ENCODE results near the gene CLDN16. TPM values are rescaled to one million over a fixed set of nuclear protein-coding genes. Genes with fewer than 3 reads are reported as not detected.

The CLDN16 gene
- total RNA-seq, 1 experiment from 2014 or later: not detected

DNA sequence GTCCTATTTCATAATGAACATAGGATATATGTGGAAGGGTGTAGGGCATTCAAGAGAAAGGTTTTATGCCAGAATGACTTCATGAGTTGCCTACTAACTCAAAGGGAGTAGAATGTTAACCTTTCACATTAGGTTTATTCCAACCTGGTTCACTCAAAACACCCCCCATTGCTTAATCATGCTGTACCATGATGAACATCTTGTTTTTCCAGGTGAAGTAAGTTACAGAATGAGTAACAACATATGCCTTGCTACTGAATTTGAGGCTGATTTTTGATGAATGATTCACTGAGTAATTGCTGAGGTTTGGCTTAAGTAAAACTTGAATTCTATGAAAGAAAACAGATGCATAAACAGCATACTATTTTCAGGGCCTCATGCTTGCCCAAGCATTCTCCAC lies 5.9 kb upstream of the CLDN16 start:
- no peak overlapping the region for H3K4me3 ChIP-seq (ENCODE audit: low read length)
- H2AFZ ChIP-seq (ENCODE audit: low read length): no peak overlapping the region
- H4K20me1 ChIP-seq (ENCODE audit: insufficient read depth, low read depth, low read length): no peaks in the 10 kb centered on the region

GRCh38 chr3:190384309-190384756 lies 3.6 kb upstream of the CLDN16 start:
- H3K9me2 ChIP-seq (replicated peaks; ENCODE audit: insufficient read depth, low read length): no peaks in the 10 kb centered on the region
- H3K27ac ChIP-seq (ENCODE audit: low read length): no peak overlapping the region
- H3K27me3 ChIP-seq (ENCODE audit: low read length): no peaks in the 10 kb centered on the region
- H3K79me2 ChIP-seq (ENCODE audit: low read length): no peaks in the 10 kb centered on the region
- H3K36me3 ChIP-seq (ENCODE audit: insufficient read depth, low read length): no peaks in the 10 kb centered on the region
- no peaks in the 10 kb centered on the region for H4K20me1 ChIP-seq (ENCODE audit: insufficient read depth, low read depth, low read length)
- H3K4me1 ChIP-seq (ENCODE audit: low read length): peaks cover 6% of the 10 kb centered on the region
- no peak overlapping the region for H3K9ac ChIP-seq (ENCODE audit: low read length)
- H3K4me2 ChIP-seq (ENCODE audit: low read depth, low read length, poor library complexity, severe bottlenecking): no peak overlapping the region
- no peak overlapping the region for H2AFZ ChIP-seq (ENCODE audit: low read length)
- no peaks in the 10 kb centered on the region for H3K9me3 ChIP-seq (ENCODE audit: low read length)
- no peak overlapping the region for H3K4me3 ChIP-seq (ENCODE audit: low read length)
- peak; percentile 76 for DNase-seq

More for the DNA sequence above, 5.9 kb upstream of the CLDN16 start:
- Histone ChIP-seq H3K4me2 (ENCODE audit: low read depth, low read length, poor library complexity, severe bottlenecking) (no peak overlapping the region), H3K79me2 (ENCODE audit: low read length) (no peaks in the 10 kb centered on the region), H3K4me1 (ENCODE audit: low read length) (no peaks in the 10 kb centered on the region), H3K27me3 (ENCODE audit: low read length) (no peaks in the 10 kb centered on the region), H3K9me2 (replicated peaks; ENCODE audit: insufficient read depth, low read length) (no peaks in the 10 kb centered on the region), H3K27ac (ENCODE audit: low read length) (no peak overlapping the region), H3K9ac (ENCODE audit: low read length) (no peak overlapping the region), H3K36me3 (ENCODE audit: insufficient read depth, low read length) (no peaks in the 10 kb centered on the region), H3K9me3 (ENCODE audit: low read length) (no peaks in the 10 kb centered on the region)
- DNase-seq: no peak

DNA sequence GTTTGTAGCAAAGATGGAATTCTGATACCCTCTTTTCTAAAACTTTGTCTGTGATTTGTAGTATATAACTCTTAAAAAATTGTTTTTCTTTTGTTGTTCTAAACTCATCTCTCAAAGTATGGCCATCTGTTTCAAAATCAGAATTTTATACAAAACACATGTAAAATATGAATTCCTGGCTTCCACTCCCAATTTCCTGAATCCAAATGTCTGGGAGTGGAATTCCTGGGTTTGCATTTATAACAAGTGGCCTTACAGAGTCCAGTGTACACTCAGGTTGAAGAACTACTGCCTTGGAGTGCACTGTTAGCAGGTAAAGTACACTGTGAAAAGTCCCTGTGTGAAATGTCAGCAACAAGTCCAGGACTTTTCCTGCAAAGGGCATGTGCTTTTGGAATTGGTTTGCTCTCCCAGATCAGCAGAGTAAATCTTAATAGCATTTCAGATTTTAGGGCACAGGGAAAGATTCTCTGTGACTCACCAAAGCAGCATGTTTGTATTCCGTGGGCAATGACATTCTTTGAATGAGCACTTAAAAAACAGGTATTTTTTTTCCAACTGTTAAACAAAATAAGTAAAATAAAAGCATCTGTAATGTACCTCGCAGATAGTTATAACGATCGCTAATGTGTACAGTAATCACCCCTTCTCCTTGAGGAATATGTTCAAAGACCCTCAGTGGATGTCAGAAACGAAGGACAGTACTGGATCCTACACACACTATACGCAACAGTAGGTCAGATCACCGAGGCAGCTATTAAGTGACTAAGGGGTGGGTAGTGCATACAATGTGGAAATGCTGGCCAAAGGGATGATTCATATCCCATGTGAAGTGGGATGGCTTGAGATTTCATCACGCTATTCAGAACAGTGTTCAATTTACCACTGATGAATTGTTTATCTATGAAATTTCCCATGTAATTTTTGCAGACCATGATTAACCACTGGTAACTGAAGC lies 2.0 kb upstream of the CLDN16 start:
- no peak overlapping the region for H3K27ac ChIP-seq (ENCODE audit: low read length)
- H3K9me2 ChIP-seq (replicated peaks; ENCODE audit: insufficient read depth, low read length): no peaks in the 10 kb centered on the region
- H4K20me1 ChIP-seq (ENCODE audit: insufficient read depth, low read depth, low read length): no peaks in the 10 kb centered on the region
- H3K4me2 ChIP-seq (ENCODE audit: low read depth, low read length, poor library complexity, severe bottlenecking): no peak overlapping the region
- H3K4me1 ChIP-seq (ENCODE audit: low read length): peaks cover 6% of the 10 kb centered on the region
- no peaks in the 10 kb centered on the region for H3K79me2 ChIP-seq (ENCODE audit: low read length)
- DNase-seq: no peak
- H3K27me3 ChIP-seq (ENCODE audit: low read length): no peaks in the 10 kb centered on the region
- no peak overlapping the region for H3K9ac ChIP-seq (ENCODE audit: low read length)
- no peak overlapping the region for H3K4me3 ChIP-seq (ENCODE audit: low read length)
- no peaks in the 10 kb centered on the region for H3K36me3 ChIP-seq (ENCODE audit: insufficient read depth, low read length)
- H2AFZ ChIP-seq (ENCODE audit: low read length): no peak overlapping the region
- no peaks in the 10 kb centered on the region for H3K9me3 ChIP-seq (ENCODE audit: low read length)

DNA sequence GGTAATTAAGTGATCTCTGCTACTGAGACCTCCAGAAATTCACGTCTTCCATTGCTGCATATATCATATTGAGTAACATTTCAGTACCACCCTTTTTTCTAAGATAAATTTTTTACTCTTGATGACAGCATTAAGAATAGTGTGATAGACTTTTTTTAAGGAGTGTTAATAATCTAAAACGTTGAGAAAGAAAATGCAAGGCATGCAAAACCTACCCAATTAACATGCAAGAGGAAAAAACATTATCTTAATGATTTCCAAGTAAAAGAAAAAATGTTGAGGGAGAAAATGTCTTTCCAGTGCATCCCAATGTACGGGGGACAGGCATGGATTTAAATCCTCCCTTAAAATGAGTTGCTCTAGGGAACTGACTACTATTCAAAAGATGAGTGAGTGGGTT lies 740 bp downstream of the CLDN16 start:
- DNase-seq: no peak
- Histone ChIP-seq H3K4me3 (ENCODE audit: low read length) (no peak overlapping the region), H3K4me1 (ENCODE audit: low read length) (peaks cover 6% of the 10 kb centered on the region), H4K20me1 (ENCODE audit: insufficient read depth, low read depth, low read length) (no peaks in the 10 kb centered on the region), H3K9ac (ENCODE audit: low read length) (no peak overlapping the region), H3K9me2 (replicated peaks; ENCODE audit: insufficient read depth, low read length) (no peaks in the 10 kb centered on the region), H3K9me3 (ENCODE audit: low read length) (no peaks in the 10 kb centered on the region), H3K36me3 (ENCODE audit: insufficient read depth, low read length) (no peaks in the 10 kb centered on the region), H3K79me2 (ENCODE audit: low read length) (no peaks in the 10 kb centered on the region), H3K4me2 (ENCODE audit: low read depth, low read length, poor library complexity, severe bottlenecking) (no peak overlapping the region), H3K27me3 (ENCODE audit: low read length) (no peaks in the 10 kb centered on the region), H2AFZ (ENCODE audit: low read length) (no peak overlapping the region), H3K27ac (ENCODE audit: low read length) (no peak overlapping the region)

DNA sequence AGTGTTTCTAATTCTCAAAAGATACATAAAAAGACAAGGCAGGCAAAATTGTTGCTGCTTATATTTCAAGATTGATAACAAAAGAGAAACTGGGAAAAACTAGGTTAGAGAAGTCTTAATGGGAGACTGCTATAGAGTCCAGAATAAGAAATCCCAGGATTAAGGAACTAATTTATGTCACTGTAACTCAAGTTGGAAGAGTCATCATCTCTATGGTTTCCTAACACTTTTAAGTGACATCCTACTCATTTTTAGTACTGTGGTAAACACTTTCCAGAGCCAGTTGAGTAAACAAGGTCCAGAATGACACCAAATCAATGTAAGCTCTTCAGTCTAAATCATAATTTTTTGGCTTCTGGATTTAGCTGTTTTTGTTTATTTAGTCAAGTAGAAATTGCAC lies 8.0 kb downstream of the CLDN16 start:
- Histone ChIP-seq H3K9me2 (replicated peaks; ENCODE audit: insufficient read depth, low read length) (no peaks in the 10 kb centered on the region; the same call in 1 of the 2 replicates), H4K20me1 (ENCODE audit: insufficient read depth, low read depth, low read length) (no peaks in the 10 kb centered on the region), H3K79me2 (ENCODE audit: low read length) (no peaks in the 10 kb centered on the region), H3K9me3 (ENCODE audit: low read length) (peaks cover 5% of the 10 kb centered on the region; the same call in 1 of the 2 replicates), H3K27me3 (ENCODE audit: low read length) (no peaks in the 10 kb centered on the region), H3K4me2 (ENCODE audit: low read depth, low read length, poor library complexity, severe bottlenecking) (no peak overlapping the region), H3K4me3 (ENCODE audit: low read length) (no peak overlapping the region), H3K4me1 (ENCODE audit: low read length) (no peaks in the 10 kb centered on the region), H3K36me3 (ENCODE audit: insufficient read depth, low read length) (no peaks in the 10 kb centered on the region), H3K27ac (ENCODE audit: low read length) (no peak overlapping the region), H2AFZ (ENCODE audit: low read length) (no peak overlapping the region), H3K9ac (ENCODE audit: low read length) (no peak overlapping the region)
- DNase-seq: no peak

DNA sequence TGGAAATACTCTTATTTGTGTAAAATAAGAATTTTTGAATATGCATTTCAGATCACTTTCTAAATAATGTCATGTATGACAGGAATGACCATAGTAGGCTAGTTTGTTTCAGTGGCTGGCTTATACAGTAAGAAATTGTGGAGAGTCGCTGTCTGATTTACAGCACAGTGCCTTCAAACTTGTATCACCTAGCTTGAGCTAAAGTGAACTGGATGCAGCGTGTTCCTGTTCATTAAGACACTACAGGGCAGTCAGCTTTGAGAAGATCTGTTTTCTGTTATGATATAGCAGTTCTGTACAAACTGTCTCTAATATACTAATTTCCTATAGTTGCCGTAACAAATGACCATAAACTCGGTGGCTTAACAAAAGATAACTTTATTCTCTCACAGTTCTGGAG lies 9.9 kb downstream of the CLDN16 start:
- no peak overlapping the region for H2AFZ ChIP-seq (ENCODE audit: low read length)
- no peak overlapping the region for H3K9ac ChIP-seq (ENCODE audit: low read length)
- H3K79me2 ChIP-seq (ENCODE audit: low read length): no peaks in the 10 kb centered on the region
- H3K27ac ChIP-seq (ENCODE audit: low read length): no peak overlapping the region
- H3K4me2 ChIP-seq (ENCODE audit: low read depth, low read length, poor library complexity, severe bottlenecking): no peak overlapping the region
- no peaks in the 10 kb centered on the region for H3K27me3 ChIP-seq (ENCODE audit: low read length)
- no peak for DNase-seq
- peaks cover 12% of the 10 kb centered on the region for H3K9me3 ChIP-seq (ENCODE audit: low read length)
- no peak overlapping the region for H3K4me3 ChIP-seq (ENCODE audit: low read length)
- no peaks in the 10 kb centered on the region for H3K36me3 ChIP-seq (ENCODE audit: insufficient read depth, low read length)
- no peaks in the 10 kb centered on the region; the same call in 1 of the 2 replicates for H3K9me2 ChIP-seq (replicated peaks; ENCODE audit: insufficient read depth, low read length)
- no peaks in the 10 kb centered on the region for H3K4me1 ChIP-seq (ENCODE audit: low read length)
- H4K20me1 ChIP-seq (ENCODE audit: insufficient read depth, low read depth, low read length): no peaks in the 10 kb centered on the region

- Histone ChIP-seq H3K4me2 (ENCODE audit: low read depth, low read length, poor library complexity, severe bottlenecking) (no peak overlapping the region), H3K9me2 (replicated peaks; ENCODE audit: insufficient read depth, low read length) (no peaks in the 10 kb centered on the region; the same call in 1 of the 2 replicates), H3K9ac (ENCODE audit: low read length) (no peak overlapping the region), H3K4me1 (ENCODE audit: low read length) (no peaks in the 10 kb centered on the region), H3K4me3 (ENCODE audit: low read length) (no peak overlapping the region), H3K27me3 (ENCODE audit: low read length) (no peaks in the 10 kb centered on the region), H3K27ac (ENCODE audit: low read length) (no peak overlapping the region), H4K20me1 (ENCODE audit: insufficient read depth, low read depth, low read length) (no peaks in the 10 kb centered on the region), H3K9me3 (ENCODE audit: low read length) (peaks cover 12% of the 10 kb centered on the region), H3K36me3 (ENCODE audit: insufficient read depth, low read length) (no peaks in the 10 kb centered on the region), H2AFZ (ENCODE audit: low read length) (no peak overlapping the region), H3K79me2 (ENCODE audit: low read length) (no peaks in the 10 kb centered on the region)
- no peak for DNase-seq
These were observed 11.7 kb downstream of the CLDN16 start for GRCh38 chr3:190399677-190400076.

GRCh38 chr3:190401963-190402362 lies 14.0 kb downstream of the CLDN16 start:
- no peak for DNase-seq
- H3K9ac ChIP-seq (ENCODE audit: low read length): no peak overlapping the region
- peaks cover 12% of the 10 kb centered on the region for H3K9me3 ChIP-seq (ENCODE audit: low read length)
- no peak overlapping the region for H2AFZ ChIP-seq (ENCODE audit: low read length)
- H3K27me3 ChIP-seq (ENCODE audit: low read length): 0 out of 2 replicates have a peak, but pooled peaks cover 2% of the 10 kb centered on the region
- no peak overlapping the region for H3K27ac ChIP-seq (ENCODE audit: low read length)
- H3K4me3 ChIP-seq (ENCODE audit: low read length): no peak overlapping the region
- no peaks in the 10 kb centered on the region for H3K4me1 ChIP-seq (ENCODE audit: low read length)
- H3K36me3 ChIP-seq (ENCODE audit: insufficient read depth, low read length): no peaks in the 10 kb centered on the region
- H3K79me2 ChIP-seq (ENCODE audit: low read length): no peaks in the 10 kb centered on the region
- H3K4me2 ChIP-seq (ENCODE audit: low read depth, low read length, poor library complexity, severe bottlenecking): no peak overlapping the region
- no peaks in the 10 kb centered on the region for H3K9me2 ChIP-seq (replicated peaks; ENCODE audit: insufficient read depth, low read length)
- H4K20me1 ChIP-seq (ENCODE audit: insufficient read depth, low read depth, low read length): no peaks in the 10 kb centered on the region

Measured in Karpas-422 (cell line).